Astrocyte of the cerebellum (primary cell): ENCODE data around the gene NUBPL.

ENCODE experiments used
- DNase-seq: peaks from one replicate; pipeline ENCODE4 v3.0.0-alpha.2; 2011; ENCODE audit warnings: low read depth
- H3K4me3 ChIP-seq: 2 replicates; pipeline ENCODE4 v1.5.1; 2011; ENCODE audit warnings: mild to moderate bottlenecking, low read depth, low read length, moderate library complexity
- in situ Hi-C: cut with HindIII; loops from 2 replicates; pipeline ENCODE4 v1.10.0; 2017; ENCODE audit warnings: low sequenced_read_pairs
- TF ChIP-seq, protein P1 (sequence below): IDR thresholded peaks from 2 replicates; pipeline ENCODE4 v1.5.1; 2012; ENCODE audit warnings: low read length, low read depth, moderate library complexity, mild to moderate bottlenecking; ENCODE audit errors: missing control alignments

The NUBPL gene

DNA sequence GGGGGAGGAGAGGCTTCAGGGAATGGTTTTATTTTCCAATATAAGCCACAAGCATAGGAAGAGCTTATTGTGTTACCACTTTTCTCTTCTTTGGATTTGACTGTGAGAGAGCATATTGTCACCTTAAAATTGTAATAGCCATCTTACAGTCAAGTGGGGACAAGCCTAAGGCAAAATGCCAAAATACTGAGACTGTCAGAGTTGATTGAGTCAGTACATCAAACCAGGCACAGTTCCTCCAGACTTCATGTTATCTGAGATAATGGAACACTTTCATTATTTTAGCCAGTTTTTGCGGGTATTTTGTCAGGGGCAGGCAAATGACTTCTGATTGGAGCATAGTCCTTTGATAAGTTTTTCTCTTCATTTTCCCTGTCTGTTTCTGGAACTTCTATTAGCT, 19.5 kb upstream of the NUBPL start:
- DNase-seq, result no peak
- in situ Hi-C loops, result no loop called here
- H3K4me3 ChIP-seq, result no peak overlapping the region
- TF ChIP-seq, protein P1, sequence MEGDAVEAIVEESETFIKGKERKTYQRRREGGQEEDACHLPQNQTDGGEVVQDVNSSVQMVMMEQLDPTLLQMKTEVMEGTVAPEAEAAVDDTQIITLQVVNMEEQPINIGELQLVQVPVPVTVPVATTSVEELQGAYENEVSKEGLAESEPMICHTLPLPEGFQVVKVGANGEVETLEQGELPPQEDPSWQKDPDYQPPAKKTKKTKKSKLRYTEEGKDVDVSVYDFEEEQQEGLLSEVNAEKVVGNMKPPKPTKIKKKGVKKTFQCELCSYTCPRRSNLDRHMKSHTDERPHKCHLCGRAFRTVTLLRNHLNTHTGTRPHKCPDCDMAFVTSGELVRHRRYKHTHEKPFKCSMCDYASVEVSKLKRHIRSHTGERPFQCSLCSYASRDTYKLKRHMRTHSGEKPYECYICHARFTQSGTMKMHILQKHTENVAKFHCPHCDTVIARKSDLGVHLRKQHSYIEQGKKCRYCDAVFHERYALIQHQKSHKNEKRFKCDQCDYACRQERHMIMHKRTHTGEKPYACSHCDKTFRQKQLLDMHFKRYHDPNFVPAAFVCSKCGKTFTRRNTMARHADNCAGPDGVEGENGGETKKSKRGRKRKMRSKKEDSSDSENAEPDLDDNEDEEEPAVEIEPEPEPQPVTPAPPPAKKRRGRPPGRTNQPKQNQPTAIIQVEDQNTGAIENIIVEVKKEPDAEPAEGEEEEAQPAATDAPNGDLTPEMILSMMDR, result no peak

DNA sequence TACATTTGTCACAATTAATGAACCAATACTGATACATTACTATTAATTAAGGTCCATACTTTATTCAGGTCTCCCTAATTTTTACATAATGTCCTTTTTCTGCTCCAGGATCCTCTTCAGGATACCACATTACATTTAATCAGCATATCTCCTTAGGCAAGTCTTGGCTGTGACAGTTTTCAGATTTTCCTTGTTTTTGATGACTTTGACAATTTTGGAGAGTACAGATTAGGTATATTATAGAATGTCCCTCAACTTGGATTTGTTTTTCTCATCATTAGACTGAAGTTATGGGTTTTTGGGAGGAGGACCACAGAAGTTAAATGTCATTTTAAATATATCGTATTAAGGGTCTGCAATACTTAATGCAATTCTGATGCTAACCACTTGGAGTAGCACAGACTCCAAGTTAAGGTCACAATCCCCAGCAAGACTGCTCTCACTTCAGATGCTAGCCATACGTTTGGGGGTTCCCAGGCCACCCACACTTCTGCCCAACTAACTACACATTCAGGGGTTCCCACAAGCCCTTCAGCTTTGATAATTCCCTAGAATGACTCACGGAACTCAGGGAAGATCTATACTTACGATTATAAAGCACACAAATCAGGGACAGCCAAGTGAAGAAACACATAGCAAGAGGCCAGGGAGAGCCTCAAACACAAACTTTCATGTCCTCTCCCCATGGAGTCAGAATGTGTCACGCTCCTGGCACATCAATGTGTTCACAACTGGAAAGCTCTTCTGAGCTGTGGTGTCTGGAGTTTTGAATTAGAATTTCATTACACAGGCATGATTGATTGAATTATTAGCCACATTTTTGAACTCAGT, 17.0 kb upstream of the NUBPL start:
- no peak overlapping the region for H3K4me3 ChIP-seq
- in situ Hi-C loops, result no loop called here
- no peak for DNase-seq
- TF ChIP-seq, protein P1, result peak; percentile 42

DNA sequence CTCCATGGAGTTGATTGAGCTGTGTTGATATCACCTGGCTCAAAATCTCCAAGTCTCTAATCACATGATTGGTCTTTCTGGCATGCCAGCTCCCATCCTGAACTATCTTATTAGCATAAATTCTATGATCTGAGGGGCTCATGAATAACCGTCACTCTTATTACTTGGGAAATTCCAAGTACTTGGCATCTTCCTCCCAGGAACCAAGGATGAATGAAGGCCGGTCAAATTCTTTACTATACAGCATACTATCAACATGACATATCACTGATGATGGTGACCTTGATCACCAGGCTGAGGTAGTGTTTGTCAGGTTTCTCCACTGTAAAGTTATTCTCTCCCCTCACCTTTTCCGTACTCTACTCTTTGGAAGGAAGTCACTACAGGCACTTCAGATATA, 16.4 kb upstream of the NUBPL start:
- in situ Hi-C loops, result no loop called here
- DNase-seq, result no peak
- TF ChIP-seq, protein P1, result no peak
- H3K4me3 ChIP-seq, result no peak overlapping the region

DNA sequence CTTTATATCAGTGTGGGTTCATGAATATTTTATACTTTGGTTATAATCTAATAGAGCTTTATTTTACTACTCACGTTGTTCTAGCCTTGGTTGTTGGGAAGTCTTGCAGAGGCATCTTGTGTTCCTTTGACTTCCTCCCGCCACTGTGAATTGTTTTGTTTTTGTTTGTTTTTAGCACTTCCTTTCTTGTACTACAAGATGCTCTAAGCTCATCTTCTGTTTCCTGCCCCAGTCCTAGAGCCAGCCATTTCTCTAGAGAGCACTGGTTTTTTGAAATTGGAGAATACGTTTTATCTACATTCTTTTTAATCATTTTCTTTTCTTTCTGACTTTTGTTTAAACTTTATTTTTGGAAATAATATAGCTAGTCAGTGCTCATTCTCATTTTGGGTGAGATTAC, 15.9 kb upstream of the NUBPL start:
- in situ Hi-C loops, result no loop called here
- TF ChIP-seq, protein P1, result no peak
- no peak for DNase-seq
- H3K4me3 ChIP-seq, result no peak overlapping the region

DNA sequence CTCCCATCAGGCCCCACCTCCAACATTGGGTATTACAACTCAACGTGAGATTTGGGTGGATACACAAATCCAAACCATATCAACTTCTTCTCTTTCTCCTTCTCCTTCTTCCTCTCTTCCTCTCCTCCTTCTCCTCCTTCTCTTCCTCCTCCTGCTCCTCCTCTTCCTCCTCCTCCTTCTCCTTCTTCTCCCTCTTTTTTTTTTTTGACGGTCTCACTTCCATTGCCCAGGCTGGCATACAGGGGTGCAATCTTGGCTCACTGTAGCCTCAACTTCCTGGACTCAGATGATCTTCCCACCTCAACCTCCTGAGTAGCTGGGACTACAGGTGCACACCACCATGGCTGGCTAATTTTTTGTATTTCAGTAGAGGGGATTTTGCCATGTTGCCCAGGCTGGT, 11.4 kb upstream of the NUBPL start:
- in situ Hi-C loops, result no loop called here
- TF ChIP-seq, protein P1, result no peak
- DNase-seq, result no peak
- no peak overlapping the region for H3K4me3 ChIP-seq

DNA sequence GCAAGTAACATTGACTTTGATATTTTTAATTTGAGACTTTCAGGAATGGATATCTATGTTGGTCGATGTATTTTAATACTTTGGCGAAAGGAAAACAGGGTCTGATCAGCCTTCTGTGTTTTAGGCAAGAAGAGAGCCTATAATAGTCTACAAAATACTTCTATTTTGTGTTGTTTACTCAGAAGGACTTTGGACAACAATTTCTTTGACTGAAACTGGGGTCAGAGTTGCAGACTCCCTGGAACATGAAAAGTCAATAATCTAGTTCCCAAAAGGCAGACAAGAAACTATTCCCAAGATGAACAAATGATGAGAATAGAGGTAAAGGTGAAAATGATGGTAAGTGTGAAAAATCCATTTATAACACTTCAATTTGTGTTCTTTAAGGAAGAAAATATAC, 10.6 kb upstream of the NUBPL start:
- H3K4me3 ChIP-seq, result no peak overlapping the region
- in situ Hi-C loops, result no loop called here
- TF ChIP-seq, protein P1, result no peak
- DNase-seq, result no peak
